Measurements from ENCODE around the gene GABARAPL2. TPM values are rescaled to one million over a fixed set of nuclear protein-coding genes. Genes with fewer than 3 reads are reported as not detected.

The GABARAPL2 gene
- total RNA-seq, 2 experiments from 2014 or later, result 31.9 to 58.0 TPM

GRCh38 chr16:75620326-75621169 is 54.4 kb downstream of the GABARAPL2 start:
- ATAC-seq, result no peak
- peaks cover 52% of the 10 kb centered on the region for H3K4me1 Mint-ChIP-seq
- DNase-seq, result peak; percentile 49

GRCh38 chr16:75621170-75621477 is 54.9 kb downstream of the GABARAPL2 start:
- Mint-ChIP-seq H3K27ac (peak overlapping the region; percentile 95), H3K4me3 (peak overlapping the region; percentile 93), H3K36me3 (ENCODE audit: low read depth) (peaks cover 48% of the 10 kb centered on the region), H3K27me3 (no peaks in the 10 kb centered on the region), H3K4me1 (peaks cover 47% of the 10 kb centered on the region), H3K9me3 (ENCODE audit: low read depth) (no peaks in the 10 kb centered on the region)
- POLR2A ChIA-PET, result interaction anchor here (0.6 to 3.7 kb wide), 4 partner anchors 21 to 65 kb away, joined by 4 to 59 read pairs (median 4); partner anchors contain the start of genes KARS1, TERF2IP and TMEM231
- ATAC-seq, result no peak
- DNase-seq, result no peak
- CTCF ChIA-PET, result interaction anchor here (0.8 to 4.5 kb wide), 11 partner anchors 21 to 620 kb away, joined by 3 to 26 read pairs (median 4); partner anchors contain the start of genes CFDP1, KARS1 and TERF2IP
- intact Hi-C loops (cut with DNase I, micrococcal nuclease), result loop anchor here in 1 of 2 experiments (10.0 kb wide), 1 partner anchor 636 kb away; the partner anchor contains the start of gene WDR59

More at GRCh38 chr16:75620326-75621169, 54.4 kb downstream of the GABARAPL2 start:
- Mint-ChIP-seq H3K4me3 (peak overlapping the region; percentile 93), H3K27me3 (no peaks in the 10 kb centered on the region), H3K27ac (peak overlapping the region; percentile 60), H3K36me3 (ENCODE audit: low read depth) (peaks cover 47% of the 10 kb centered on the region), H3K9me3 (ENCODE audit: low read depth) (no peaks in the 10 kb centered on the region)
- ChIA-PET CTCF (interaction anchor here (0.6 to 4.5 kb wide), 9 partner anchors 14 to 621 kb away, joined by 3 to 26 read pairs (median 4); partner anchors contain the start of genes KARS1 and TERF2IP), POLR2A (interaction anchor here (0.6 to 3.7 kb wide), 3 partner anchors 12 to 28 kb away, joined by 4 to 59 read pairs (median 9); partner anchors contain the start of genes KARS1 and TERF2IP)
- intact Hi-C loops (cut with DNase I, micrococcal nuclease), result loop anchor here in 1 of 2 experiments (10.0 kb wide), 1 partner anchor 636 kb away; the partner anchor contains the start of gene WDR59

- peak; percentile 99 for DNase-seq
- intact Hi-C loops (cut with DNase I, micrococcal nuclease), result loop anchor here (1.0 to 10.0 kb wide), 15 partner anchors 24 to 1568 kb away; partner anchors contain the start of genes CFDP1 (in 2 of the 2), GABARAPL2 (in 2 of the 2), KARS1 (in 2 of the 2) and TERF2IP (in 2 of the 2)
- Mint-ChIP-seq H3K36me3 (ENCODE audit: low read depth) (peaks cover 54% of the 10 kb centered on the region), H3K4me1 (peaks cover 45% of the 10 kb centered on the region), H3K27ac (peak within 1 kb of the TSS; percentile 95), H3K27me3 (no peaks in the 10 kb centered on the region), H3K4me3 (peak within 1 kb of the TSS; percentile 93), H3K9me3 (ENCODE audit: low read depth) (no peaks in the 10 kb centered on the region)
- ChIA-PET POLR2A (interaction anchor here (0.6 to 3.7 kb wide), 5 partner anchors 9 to 1567 kb away, joined by 3 to 59 read pairs (median 5); partner anchors contain the start of genes KARS1 and TERF2IP), CTCF (interaction anchor here (0.6 to 4.5 kb wide), 12 partner anchors 13 to 1547 kb away, joined by 3 to 26 read pairs (median 4); partner anchors contain the start of genes CFDP1, GABARAPL2, KARS1 and TERF2IP)
- peak; percentile 94 for ATAC-seq
These were observed 56.8 kb downstream of the GABARAPL2 start, which contains the start of gene ADAT1 for GRCh38 chr16:75622761-75623605. ADAT1 (minus strand) TSS chr16:75623281; CDS start chr16:75620799, 2,482 bp downstream.

- H3K36me3 Mint-ChIP-seq (ENCODE audit: low read depth), result peaks cover 62% of the 10 kb centered on the region
- ATAC-seq (no peak), DNase-seq (no peak)
- ChIA-PET POLR2A (no interaction called here), CTCF (no interaction called here)
- H3K9me3 Mint-ChIP-seq (ENCODE audit: low read depth), result no peaks in the 10 kb centered on the region
- H3K27me3 Mint-ChIP-seq, result no peaks in the 10 kb centered on the region
- intact Hi-C loops (cut with DNase I, micrococcal nuclease), result loop anchor here in 1 of 2 experiments (10.0 kb wide), 1 partner anchor 640 kb away; the partner anchor contains the start of gene WDR59
- no peak overlapping the region for H3K4me3 Mint-ChIP-seq
- H3K27ac Mint-ChIP-seq, result peak overlapping the region; percentile 79
- H3K4me1 Mint-ChIP-seq, result peaks cover 57% of the 10 kb centered on the region
These were observed 58.7 kb downstream of the GABARAPL2 start for GRCh38 chr16:75624921-75625334.

- Mint-ChIP-seq H3K4me1 (peaks cover 42% of the 10 kb centered on the region), H3K27me3 (no peaks in the 10 kb centered on the region), H3K9me3 (ENCODE audit: low read depth) (no peaks in the 10 kb centered on the region), H3K27ac (peak overlapping the region; percentile 69), H3K36me3 (ENCODE audit: low read depth) (peaks cover 68% of the 10 kb centered on the region), H3K4me3 (no peak overlapping the region)
- POLR2A ChIA-PET, result no interaction called here
- intact Hi-C loops (cut with DNase I, micrococcal nuclease), result loop anchor here in 1 of 2 experiments (10.0 kb wide), 1 partner anchor 642 kb away; the partner anchor contains the start of gene WDR59
- CTCF ChIA-PET, result interaction anchor here (1.3 kb wide), 1 partner anchor 18 kb away, joined by 3 read pairs; no protein-coding TSS in a partner anchor
- DNase-seq (no peak), ATAC-seq (no peak)
These were observed 60.6 kb downstream of the GABARAPL2 start for GRCh38 chr16:75626806-75627205.

Other genes with a start within 250 kb of the GABARAPL2 start
- gene CFDP1, start 132.9 kb upstream of the GABARAPL2 start, total RNA-seq, result 10 to 100 TPM; 44.0 to 48.2 TPM
- 10 to 100 TPM; 22.0 to 30.5 TPM for gene TMEM170A, start 101.7 kb upstream of the GABARAPL2 start, total RNA-seq
- not detected for gene CHST6, start 70.9 kb upstream of the GABARAPL2 start, total RNA-seq
- under 1 TPM; 0.40 to 0.41 TPM for gene CHST5, start 30.3 kb upstream of the GABARAPL2 start, total RNA-seq
- 1 to 10 TPM; 3.6 to 4.1 TPM for gene TMEM231, start 10.1 kb upstream of the GABARAPL2 start, total RNA-seq
- 10 to 100 TPM; 48.3 to 55.7 TPM for gene ADAT1, start 56.9 kb downstream of the GABARAPL2 start, total RNA-seq
- 100 to 1,000 TPM; 309 to 332 TPM for gene KARS1, start 81.3 kb downstream of the GABARAPL2 start, total RNA-seq
- gene TERF2IP, start 81.4 kb downstream of the GABARAPL2 start, total RNA-seq, result 10 to 100 TPM; 70.6 to 72.6 TPM
- gene CPHXL2, start 110.6 kb downstream of the GABARAPL2 start, total RNA-seq, result not detected
- not detected for gene DUXB, start 135.1 kb downstream of the GABARAPL2 start, total RNA-seq
- not detected for gene CPHXL, start 160.1 kb downstream of the GABARAPL2 start, total RNA-seq